Left lung (tissue), 10 donors: ENCODE results near the gene WDR37. TPM values are rescaled to one million over a fixed set of nuclear protein-coding genes. Genes with fewer than 3 reads are reported as not detected.
A peak's percentile ranks its signal among the peaks of the same experiment; 100 is the strongest.
"Not testable (repeated sequence)": the region's sequence is repeated elsewhere in the genome, so short reads cannot be mapped to it uniquely, and the experiment has no call there.

ENCODE experiments used
- ATAC-seq: fragments of 200-7000 bp; cut with Tn5 transposase; one replicate; pipeline ENCODE4 v1.9.1; 2020; ENCODE audit warnings: moderate library complexity
- DNase-seq, 4 donors: peaks; one replicate each; pipeline ENCODE4 v3.0.0-alpha.2; 2013 to 2020
- H3K27ac ChIP-seq, 2 donors: fragments of 200-600 bp; sonication (generic) in 1 of 2; one replicate each; pipeline versions ENCODE4 v1.5.0 to v1.8.0; 2020 to 2021
- H3K27me3 ChIP-seq, 2 donors: fragments of 200-600 bp; sonication (generic) in 1 of 2; one replicate each; pipeline versions ENCODE4 v1.5.0 to v1.8.0; 2020 to 2021
- H3K36me3 ChIP-seq, 2 donors: fragments of 200-600 bp; sonication (generic) in 1 of 2; one replicate each; pipeline versions ENCODE4 v1.5.0 to v1.8.0; 2020 to 2021
- H3K4me1 ChIP-seq, 2 donors: fragments of 200-600 bp; one replicate each; pipeline ENCODE4 v1.8.0; 2021
- H3K4me3 ChIP-seq, 2 donors: fragments of 200-600 bp; sonication (generic) in 1 of 2; one replicate each; pipeline versions ENCODE4 v1.5.0 to v1.8.0; 2020 to 2021; ENCODE audit warnings: mild to moderate bottlenecking in 1 of 2
- H3K9me3 ChIP-seq, 2 donors: fragments of 200-600 bp; sonication (generic) in 1 of 2; one replicate each; pipeline versions ENCODE4 v1.5.0 to v1.8.0; 2020 to 2021
- intact Hi-C, 2 donors: fragments of 100-400 bp; cut with DNase I; formaldehyde crosslinking; loops; one replicate each; pipeline versions ENCODE4 v1.11.2 to v1.14.2; 2022
- polyA plus RNA-seq, 6 donors: library from polyadenylated mRNA; unstranded; fragments of 120-200 nt; gene quantifications; one replicate each; pipeline ENCODE4 v1.2.1, GENCODE V29; 2013; ENCODE audit not compliant: insufficient read length in 6 of 6
- total RNA-seq, 2 donors: library from RNA; stranded (reverse); fragmentation: NEBNext Ultra II Directional; extraction: Animal tissue kit (Norgen Biotek cat#: 25700); gene quantifications; one replicate each; pipeline ENCODE4 v1.2.1, GENCODE V29; 2021
- TF ChIP-seq, protein P1 (sequence below), 2 donors: fragments of 200-600 bp; sonication (generic) in 1 of 2; IDR thresholded peaks; one replicate each; pipeline versions ENCODE4 v1.5.0 to v1.8.0; 2021; ENCODE audit warnings: antibody characterized with exemption in 2 of 2
- donor health status: DM: no; HTN: yes; CAD: no.
- donor health status: DM: no; HTN: no; CAD: no.

The WDR37 gene
- total and polyA plus RNA-seq, 8 donors = 16.1 to 23.8 (median 18.1) TPM

DNA sequence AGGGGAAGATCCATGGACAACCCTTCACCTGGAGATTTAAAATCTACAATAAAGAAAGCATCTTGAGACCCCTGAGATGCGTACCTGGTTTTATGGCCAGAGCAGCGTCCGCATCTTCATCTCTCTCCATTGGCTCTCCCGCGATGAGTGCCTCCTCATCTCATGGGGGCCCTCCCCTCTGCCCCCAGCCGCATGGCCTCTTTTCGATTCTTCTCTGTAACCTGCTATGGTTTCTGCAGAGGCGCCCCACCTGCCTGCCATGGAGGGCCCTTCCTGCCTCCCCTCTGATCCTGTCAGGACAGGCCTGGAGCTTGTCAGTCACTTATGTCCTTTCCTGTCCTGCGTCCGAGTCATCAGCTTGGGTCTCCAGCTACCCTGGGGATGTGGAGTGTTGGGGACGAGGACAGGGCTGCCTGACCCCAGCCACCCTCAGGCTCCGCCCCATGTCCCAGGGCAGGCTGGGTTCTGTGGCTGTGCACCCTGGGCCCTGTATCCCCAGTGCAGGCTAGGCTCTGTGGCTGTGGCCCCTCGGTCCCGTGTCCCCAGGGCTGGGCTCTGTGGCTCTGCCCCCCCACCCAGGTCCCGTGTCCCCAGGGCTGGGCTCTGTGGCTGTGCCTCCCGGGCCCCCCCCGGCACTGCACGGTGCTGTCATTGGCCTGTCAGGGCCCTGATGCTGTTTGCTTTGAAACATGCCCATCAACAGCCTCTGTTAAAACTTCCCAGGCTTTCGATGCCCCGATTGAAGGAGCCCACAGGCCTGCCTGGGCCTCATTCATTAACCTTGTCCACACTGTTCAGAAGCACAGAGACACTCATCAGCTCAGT, 99.8 kb downstream of the WDR37 start:
- no peaks in the 10 kb centered on the region for H3K27me3 ChIP-seq
- DNase-seq (peak in 1 of 4 donors; percentile 73), ATAC-seq (no peak)
- no peak overlapping the region for H3K27ac ChIP-seq
- no peak overlapping the region for H3K4me3 ChIP-seq
- no peaks in the 10 kb centered on the region for H3K36me3 ChIP-seq
- no peaks in the 10 kb centered on the region for H3K4me1 ChIP-seq
- TF ChIP-seq, protein P1, sequence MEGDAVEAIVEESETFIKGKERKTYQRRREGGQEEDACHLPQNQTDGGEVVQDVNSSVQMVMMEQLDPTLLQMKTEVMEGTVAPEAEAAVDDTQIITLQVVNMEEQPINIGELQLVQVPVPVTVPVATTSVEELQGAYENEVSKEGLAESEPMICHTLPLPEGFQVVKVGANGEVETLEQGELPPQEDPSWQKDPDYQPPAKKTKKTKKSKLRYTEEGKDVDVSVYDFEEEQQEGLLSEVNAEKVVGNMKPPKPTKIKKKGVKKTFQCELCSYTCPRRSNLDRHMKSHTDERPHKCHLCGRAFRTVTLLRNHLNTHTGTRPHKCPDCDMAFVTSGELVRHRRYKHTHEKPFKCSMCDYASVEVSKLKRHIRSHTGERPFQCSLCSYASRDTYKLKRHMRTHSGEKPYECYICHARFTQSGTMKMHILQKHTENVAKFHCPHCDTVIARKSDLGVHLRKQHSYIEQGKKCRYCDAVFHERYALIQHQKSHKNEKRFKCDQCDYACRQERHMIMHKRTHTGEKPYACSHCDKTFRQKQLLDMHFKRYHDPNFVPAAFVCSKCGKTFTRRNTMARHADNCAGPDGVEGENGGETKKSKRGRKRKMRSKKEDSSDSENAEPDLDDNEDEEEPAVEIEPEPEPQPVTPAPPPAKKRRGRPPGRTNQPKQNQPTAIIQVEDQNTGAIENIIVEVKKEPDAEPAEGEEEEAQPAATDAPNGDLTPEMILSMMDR (IDR thresholded peaks at IDR 0.05) = no peak
- H3K9me3 ChIP-seq = no peaks in the 10 kb centered on the region
- intact Hi-C loops = no loop called here

DNA sequence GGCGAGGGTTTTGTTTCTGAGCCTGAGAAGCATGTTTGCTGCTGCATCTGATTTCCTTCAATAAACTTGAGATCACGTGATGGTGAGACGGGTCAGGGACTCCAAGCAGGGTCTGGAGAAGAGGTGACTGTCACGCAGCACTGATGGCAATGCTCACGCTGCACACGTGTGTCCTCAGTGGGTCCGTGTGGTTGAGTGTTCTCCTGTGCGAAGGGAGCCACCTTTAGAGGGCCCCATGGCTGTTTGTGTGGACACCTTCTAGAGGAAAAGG, 100.4 kb downstream of the WDR37 start:
- TF ChIP-seq, protein P1 (IDR thresholded peaks at IDR 0.05) = no peak
- H3K9me3 ChIP-seq = no peaks in the 10 kb centered on the region
- ATAC-seq (no peak), DNase-seq (no peak)
- intact Hi-C loops = no loop called here
- no peak overlapping the region for H3K27ac ChIP-seq
- no peaks in the 10 kb centered on the region for H3K27me3 ChIP-seq
- H3K4me3 ChIP-seq = no peak overlapping the region
- H3K36me3 ChIP-seq = no peaks in the 10 kb centered on the region
- H3K4me1 ChIP-seq = no peaks in the 10 kb centered on the region

DNA sequence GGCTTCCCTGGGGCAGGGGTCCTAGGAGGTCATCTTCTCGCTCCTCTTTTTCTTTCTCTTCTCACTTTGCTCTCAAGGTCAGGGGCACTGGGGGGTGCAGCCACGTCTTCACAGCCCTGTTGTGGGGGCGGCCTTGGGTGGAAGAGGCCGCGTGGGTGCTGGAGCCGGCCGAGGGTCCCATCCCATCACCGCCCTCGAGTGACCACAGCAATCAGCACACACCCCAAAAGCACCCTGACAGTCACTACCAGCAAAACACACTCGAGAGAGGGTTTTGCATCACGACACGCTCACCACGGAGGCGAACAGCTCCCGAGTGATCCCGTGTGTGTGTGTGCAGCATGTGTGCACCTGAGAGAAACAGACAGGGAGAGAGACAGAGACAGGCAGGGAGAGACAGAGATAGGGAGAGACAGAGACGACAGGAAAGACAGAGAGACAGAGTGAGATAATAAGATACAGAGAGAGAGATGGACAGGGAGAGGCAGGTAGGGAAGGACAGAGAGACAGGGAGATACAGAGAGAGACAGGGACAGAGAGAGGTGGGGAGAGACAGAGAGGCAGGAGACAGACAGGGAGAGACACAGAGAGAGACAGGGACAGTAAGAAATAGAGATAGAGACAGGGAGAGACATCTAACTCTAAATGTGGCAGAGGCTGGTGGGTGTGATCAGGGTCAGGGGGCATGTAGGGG, 100.9 kb downstream of the WDR37 start:
- no peaks in the 10 kb centered on the region for H3K4me1 ChIP-seq
- no peaks in the 10 kb centered on the region for H3K36me3 ChIP-seq
- intact Hi-C loops = no loop called here
- H3K9me3 ChIP-seq = no peaks in the 10 kb centered on the region
- DNase-seq (no peak), ATAC-seq (no peak)
- no peak overlapping the region for H3K4me3 ChIP-seq
- H3K27ac ChIP-seq = no peak overlapping the region
- TF ChIP-seq, protein P1 (IDR thresholded peaks at IDR 0.05) = no peak
- H3K27me3 ChIP-seq = no peaks in the 10 kb centered on the region

DNA sequence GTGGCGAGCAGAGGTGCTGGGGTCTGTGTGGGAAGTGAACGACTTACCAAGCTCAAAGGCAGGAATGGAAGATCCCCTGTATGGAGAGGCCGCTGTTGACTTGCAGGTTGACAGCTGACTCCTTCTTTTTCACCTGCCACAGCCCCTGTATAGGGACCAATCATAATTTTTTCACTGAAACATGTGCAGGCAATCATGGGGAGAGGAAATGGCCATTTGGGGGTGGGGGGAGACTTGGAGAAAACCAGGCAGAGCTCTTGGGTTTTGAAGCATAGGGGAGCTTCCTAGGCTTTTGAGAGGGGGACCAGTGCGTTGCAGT, 101.4 kb downstream of the WDR37 start:
- no peaks in the 10 kb centered on the region for H3K4me1 ChIP-seq
- no peak overlapping the region for H3K4me3 ChIP-seq
- no peaks in the 10 kb centered on the region for H3K9me3 ChIP-seq
- ATAC-seq (no peak), DNase-seq (no peak)
- intact Hi-C loops = no loop called here
- no peak overlapping the region for H3K27ac ChIP-seq
- no peaks in the 10 kb centered on the region for H3K36me3 ChIP-seq
- H3K27me3 ChIP-seq = no peaks in the 10 kb centered on the region
- TF ChIP-seq, protein P1 (IDR thresholded peaks at IDR 0.05) = no peak

DNA sequence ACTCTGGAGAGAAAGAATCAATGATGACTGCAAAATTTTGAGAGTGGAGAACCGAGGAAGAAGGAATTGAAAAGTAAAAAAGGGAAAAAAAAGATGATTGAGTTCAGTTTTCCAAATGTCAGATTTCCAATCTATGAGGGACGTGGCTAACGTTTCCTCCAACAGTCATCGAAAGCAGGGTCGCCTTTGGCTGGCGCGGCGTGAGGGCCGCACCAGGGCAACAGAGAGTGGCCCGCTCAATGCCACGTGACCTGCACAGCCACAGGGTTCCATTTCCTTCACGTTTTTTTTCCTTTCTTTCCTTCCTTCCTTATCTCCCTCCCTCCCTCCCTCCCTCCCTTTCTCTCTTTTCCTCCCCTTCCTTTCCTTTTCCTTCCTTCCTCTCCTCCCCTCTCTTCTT, 101.9 kb downstream of the WDR37 start:
- H3K4me1 ChIP-seq = no peaks in the 10 kb centered on the region
- H3K9me3 ChIP-seq = no peaks in the 10 kb centered on the region
- DNase-seq = no peak
- no peak overlapping the region for H3K4me3 ChIP-seq
- no peaks in the 10 kb centered on the region for H3K36me3 ChIP-seq
- H3K27me3 ChIP-seq = no peaks in the 10 kb centered on the region
- TF ChIP-seq, protein P1 (IDR thresholded peaks at IDR 0.05) = no peak
- intact Hi-C loops = no loop called here
- ATAC-seq = no peak
- no peak overlapping the region for H3K27ac ChIP-seq

DNA sequence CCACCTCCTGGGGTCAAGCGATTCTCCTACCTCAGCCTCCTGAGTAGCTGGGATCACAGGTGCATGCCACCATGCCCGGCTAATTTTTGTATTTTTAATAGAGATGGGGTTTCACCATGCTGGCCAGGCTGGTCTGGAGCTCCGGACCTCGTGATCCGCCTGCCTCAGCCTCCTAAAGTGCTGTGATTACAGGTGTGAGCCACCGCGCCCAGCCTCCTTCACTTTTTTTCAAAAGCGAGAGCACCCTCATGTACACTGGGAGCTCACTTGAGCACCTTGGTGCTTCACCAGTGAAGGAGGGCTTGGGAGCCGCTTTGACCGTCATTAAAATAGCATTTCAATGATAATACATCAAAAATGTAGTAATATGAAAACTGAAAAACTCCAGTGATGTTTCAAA, 102.4 kb downstream of the WDR37 start:
- DNase-seq, H3K27me3 ChIP-seq, ATAC-seq, intact Hi-C loops, H3K36me3 ChIP-seq, H3K4me1 ChIP-seq, H3K4me3 ChIP-seq, H3K9me3 ChIP-seq, H3K27ac ChIP-seq: not testable (repeated sequence)
